Mucosa of rectum (tissue), 2 donors: ENCODE measurements around the gene KLHDC9.
A peak's percentile ranks its signal among the peaks of the same experiment; 100 is the strongest.

Experiments
- H3K27ac ChIP-seq, 2 donors: one replicate each; pipeline ENCODE4 v1.7.0; 2013; ENCODE audit warnings: inconsistent platforms in 2 of 2, low read depth in 2 of 2, low read length in 2 of 2
- H3K27me3 ChIP-seq, 2 donors: one replicate each; pipeline ENCODE4 v1.7.0; 2013; ENCODE audit warnings: low read length in 2 of 2; ENCODE audit not compliant: control insufficient read depth in 2 of 2, insufficient read depth in 2 of 2
- H3K36me3 ChIP-seq, 2 donors: one replicate each; pipeline ENCODE4 v1.7.0; 2013; ENCODE audit warnings: low read length in 2 of 2; ENCODE audit not compliant: control insufficient read depth in 2 of 2, insufficient read depth in 2 of 2
- H3K4me1 ChIP-seq, 2 donors: one replicate each; pipeline ENCODE4 v1.7.0; 2013; ENCODE audit warnings: low read length in 2 of 2, mild to moderate bottlenecking in 1 of 2; ENCODE audit not compliant: control insufficient read depth in 2 of 2, insufficient read depth in 2 of 2
- H3K4me3 ChIP-seq, 2 donors: one replicate each; pipeline ENCODE4 v1.7.0; 2013; ENCODE audit warnings: low read length in 2 of 2
- H3K9ac ChIP-seq, 2 donors: one replicate each; pipeline ENCODE4 v1.7.0; 2013; ENCODE audit warnings: low read length in 2 of 2, low read depth in 1 of 2, mild to moderate bottlenecking in 1 of 2
- H3K9me3 ChIP-seq, 2 donors: one replicate each; pipeline ENCODE4 v1.7.0; 2013; ENCODE audit warnings: low read length in 2 of 2; ENCODE audit not compliant: control insufficient read depth in 2 of 2
- donor health status: healthy.
- donor health status: Normal muscosa, but diverticular disease.

The KLHDC9 gene

DNA sequence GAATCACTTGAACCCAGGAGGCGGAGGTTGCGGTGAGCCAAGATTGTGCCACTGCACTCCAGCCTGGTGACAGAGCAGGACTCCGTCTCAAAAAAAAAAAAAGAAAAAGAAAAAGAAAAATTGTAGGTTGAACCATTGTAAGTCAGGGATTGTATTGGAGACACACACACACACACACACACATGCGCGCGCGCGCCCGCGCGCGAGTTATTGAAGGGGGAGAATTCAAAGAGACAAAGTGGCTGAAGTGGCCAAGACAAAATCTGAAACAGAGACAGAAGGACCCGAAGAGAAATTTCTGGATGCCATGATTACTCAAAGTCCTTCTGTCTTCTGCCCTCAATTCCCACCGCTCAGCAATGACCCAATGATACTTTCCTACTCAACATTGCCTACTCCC, 3.7 kb upstream of the KLHDC9 start:
- no peak overlapping the region for H3K4me3 ChIP-seq
- no peak overlapping the region for H3K9ac ChIP-seq

DNA sequence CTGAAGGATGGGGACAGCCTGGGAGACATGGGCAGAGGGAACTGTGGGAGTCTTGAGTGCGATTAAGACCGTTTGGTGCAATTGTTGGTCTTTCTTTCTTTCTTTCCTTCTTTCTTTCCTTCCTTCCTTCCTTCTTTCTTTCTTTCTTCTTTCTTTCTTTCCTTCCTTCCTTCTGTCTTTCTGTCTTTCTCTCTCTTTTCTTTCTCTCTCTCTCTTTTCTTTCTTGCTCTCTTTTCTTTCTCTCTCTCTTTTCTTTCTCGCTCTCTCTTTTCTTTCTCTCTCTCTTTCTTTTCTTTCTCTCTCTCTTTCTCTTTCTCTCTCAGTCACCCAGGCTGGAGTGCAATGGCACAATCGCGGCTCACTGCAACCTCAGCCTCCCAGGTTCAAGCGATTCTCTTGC, 2.9 kb upstream of the KLHDC9 start:
- H3K27ac ChIP-seq = no peak overlapping the region
- H3K9me3 ChIP-seq = no peaks in the 10 kb centered on the region
- H3K9ac ChIP-seq = no peak overlapping the region
- peaks cover 0 to 3% of the 10 kb centered on the region in 2 donors for H3K36me3 ChIP-seq
- H3K4me1 ChIP-seq = peaks cover 13 to 17% of the 10 kb centered on the region in 2 donors
- H3K4me3 ChIP-seq = no peak overlapping the region
- no peaks in the 10 kb centered on the region for H3K27me3 ChIP-seq

More for the DNA sequence above, 3.7 kb upstream of the KLHDC9 start:
- H3K4me1 ChIP-seq = peaks cover 13 to 20% of the 10 kb centered on the region in 2 donors
- H3K36me3 ChIP-seq = no peaks in the 10 kb centered on the region
- H3K9me3 ChIP-seq = no peaks in the 10 kb centered on the region
- H3K27me3 ChIP-seq = no peaks in the 10 kb centered on the region
- no peak overlapping the region for H3K27ac ChIP-seq

DNA sequence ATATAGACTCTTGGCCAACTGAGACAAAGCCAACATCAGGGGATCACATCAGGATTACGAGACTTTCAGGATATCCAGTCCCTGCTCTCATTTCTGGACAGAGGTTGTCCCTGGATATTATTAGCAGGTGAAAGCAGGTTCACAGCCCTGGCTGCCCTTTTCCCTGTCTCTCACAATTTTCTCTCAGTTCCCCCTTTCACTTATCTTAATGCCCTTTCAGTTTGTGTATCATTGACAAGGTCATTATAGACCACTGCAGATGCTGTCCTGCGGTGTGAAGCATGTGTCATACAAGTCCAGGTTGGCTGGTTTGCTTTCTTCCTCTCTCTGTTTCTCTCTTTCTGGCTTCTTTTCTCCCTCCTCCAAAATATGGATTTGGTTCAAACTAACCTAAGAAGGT, 2.1 kb upstream of the KLHDC9 start:
- no peaks in the 10 kb centered on the region for H3K9me3 ChIP-seq
- peaks cover 3 to 6% of the 10 kb centered on the region in 2 donors for H3K36me3 ChIP-seq
- H3K27me3 ChIP-seq = no peaks in the 10 kb centered on the region
- H3K9ac ChIP-seq = no peak overlapping the region
- no peak overlapping the region for H3K27ac ChIP-seq
- no peak overlapping the region for H3K4me3 ChIP-seq
- peaks cover 13 to 17% of the 10 kb centered on the region in 2 donors for H3K4me1 ChIP-seq

DNA sequence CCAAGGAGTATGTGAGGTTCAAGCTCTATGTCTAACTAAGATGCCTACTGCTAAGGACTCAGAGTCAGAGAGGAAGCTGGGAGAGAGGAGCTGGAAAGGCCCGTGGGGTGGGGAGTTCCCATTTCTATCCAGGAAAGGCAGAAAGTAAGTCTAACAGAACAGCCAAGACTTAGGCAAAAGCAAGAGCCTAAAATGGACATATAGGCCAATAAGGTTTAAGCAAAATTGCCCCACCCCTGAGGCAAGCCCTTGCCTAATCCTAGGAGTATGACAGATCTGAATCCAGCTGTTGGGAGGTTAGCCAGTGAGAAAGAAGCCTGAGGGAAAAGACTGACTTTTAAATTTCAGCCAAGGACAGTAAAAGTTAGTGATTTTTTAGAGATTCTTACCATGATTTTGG, 1.6 kb upstream of the KLHDC9 start:
- Histone ChIP-seq H3K9me3 (no peaks in the 10 kb centered on the region), H3K27ac (no peak overlapping the region), H3K9ac (no peak overlapping the region), H3K4me1 (peaks cover 13 to 17% of the 10 kb centered on the region in 2 donors), H3K4me3 (no peak overlapping the region), H3K27me3 (no peaks in the 10 kb centered on the region), H3K36me3 (peaks cover 4 to 10% of the 10 kb centered on the region in 2 donors)

DNA sequence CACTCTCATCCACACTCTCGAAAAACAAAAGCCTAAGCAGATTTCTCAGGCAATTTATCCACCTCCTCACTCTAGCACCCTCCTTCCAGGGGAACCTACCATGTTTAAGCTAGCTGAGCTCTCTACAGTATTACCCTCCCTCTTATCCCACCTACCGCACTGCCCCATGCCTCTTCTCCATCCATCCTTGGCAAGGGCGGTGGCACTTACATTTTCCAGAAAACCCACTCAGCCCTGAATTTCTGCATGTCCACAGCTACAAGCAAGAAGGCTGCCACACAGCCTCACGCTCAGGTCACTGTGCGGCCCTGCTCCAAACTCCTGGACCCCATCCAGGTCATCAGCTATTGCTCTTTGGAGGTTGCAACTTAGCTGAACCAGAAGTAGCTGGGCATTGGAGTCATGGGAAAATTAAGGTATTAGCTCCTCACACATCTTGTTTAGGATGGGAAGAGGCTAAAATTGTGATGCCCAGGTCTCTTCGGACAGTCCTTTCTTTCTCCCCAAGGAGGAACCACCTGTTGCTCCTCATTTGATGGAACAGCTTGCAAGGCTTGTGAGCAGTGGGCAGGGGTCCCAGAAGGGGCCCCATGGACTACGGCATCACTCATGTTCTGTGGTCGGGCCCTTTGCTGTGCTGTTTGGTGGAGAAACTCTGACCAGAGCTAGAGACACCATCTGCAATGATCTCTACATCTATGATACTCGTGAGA, 1.1 kb downstream of the KLHDC9 start:
- Histone ChIP-seq H3K36me3 (peaks cover 6 to 17% of the 10 kb centered on the region in 2 donors), H3K27me3 (no peaks in the 10 kb centered on the region), H3K9me3 (no peaks in the 10 kb centered on the region), H3K4me3 (peak overlapping the region; percentile 91 to 95), H3K9ac (peak overlapping the region in 1 of 2 donors; percentile 90), H3K4me1 (peaks cover 13 to 17% of the 10 kb centered on the region in 2 donors), H3K27ac (no peak overlapping the region)

DNA sequence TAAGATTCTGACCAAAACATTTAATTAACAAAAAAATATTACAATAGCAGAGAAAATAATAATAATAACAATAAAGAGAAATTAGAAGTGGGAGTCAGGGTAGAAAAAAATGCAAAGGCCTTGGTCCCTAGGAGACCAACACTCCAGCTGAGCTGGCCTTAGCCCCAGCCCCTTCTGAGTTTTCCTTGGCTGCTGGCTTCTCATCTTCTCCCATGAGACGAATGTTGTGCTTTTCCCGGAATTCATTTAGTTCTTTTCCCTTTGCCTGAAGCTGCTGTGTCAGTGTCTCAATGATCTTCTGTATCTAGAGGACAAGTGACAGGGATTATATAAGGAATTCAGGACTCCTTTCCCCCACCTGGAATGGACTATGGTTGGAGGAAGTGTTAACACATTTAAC, 2.4 kb downstream of the KLHDC9 start:
- H3K27me3 ChIP-seq = no peaks in the 10 kb centered on the region
- no peak overlapping the region for H3K9ac ChIP-seq
- no peaks in the 10 kb centered on the region for H3K9me3 ChIP-seq
- no peak overlapping the region for H3K27ac ChIP-seq
- no peak overlapping the region for H3K4me3 ChIP-seq
- H3K4me1 ChIP-seq = peaks cover 13 to 17% of the 10 kb centered on the region in 2 donors
- peaks cover 6 to 17% of the 10 kb centered on the region in 2 donors for H3K36me3 ChIP-seq

DNA sequence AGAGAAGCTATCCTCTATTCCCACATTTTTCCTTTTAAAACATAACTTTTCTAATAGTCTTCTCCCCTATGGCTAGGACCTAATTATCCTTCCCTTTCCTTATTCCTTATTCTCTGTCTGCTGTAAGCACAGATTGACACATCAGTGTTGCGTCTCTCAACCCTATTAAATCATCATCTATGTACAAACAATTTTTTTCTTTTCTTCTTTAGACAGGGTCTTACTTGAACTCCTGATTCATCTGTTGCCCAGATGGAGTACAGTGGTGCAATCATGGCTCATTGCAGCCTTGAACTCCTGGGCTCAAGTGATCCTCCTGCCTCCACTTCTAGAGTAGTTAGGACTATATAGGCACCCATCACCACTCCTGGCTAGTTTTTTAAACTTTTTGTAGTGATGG, 8.3 kb downstream of the KLHDC9 start:
- Histone ChIP-seq H3K27me3 (no peaks in the 10 kb centered on the region), H3K36me3 (peaks cover 3 to 22% of the 10 kb centered on the region in 2 donors), H3K9me3 (no peaks in the 10 kb centered on the region), H3K4me3 (no peak overlapping the region), H3K9ac (no peak overlapping the region), H3K4me1 (no peaks in the 10 kb centered on the region), H3K27ac (no peak overlapping the region)

DNA sequence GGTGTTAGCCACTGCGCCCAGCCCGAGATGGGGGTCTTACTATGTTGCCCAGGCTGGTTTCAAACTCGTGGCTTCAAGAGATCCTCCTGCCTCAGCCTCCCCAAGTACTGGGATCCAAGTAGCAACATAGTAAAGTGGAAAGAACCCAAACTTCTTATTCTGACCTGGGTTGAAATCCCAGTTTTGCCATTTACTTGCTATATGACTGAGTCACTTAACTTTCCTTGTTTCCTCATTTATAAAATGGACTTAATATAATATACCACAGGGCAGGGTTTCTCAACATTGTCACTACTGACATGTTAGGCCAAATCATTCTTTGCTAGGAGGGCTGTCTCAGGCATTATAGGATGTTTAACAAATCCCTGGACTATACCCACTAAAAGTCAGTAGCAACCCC, 13.0 kb downstream of the KLHDC9 start:
- H3K27ac ChIP-seq = no peak overlapping the region
- no peak overlapping the region for H3K4me3 ChIP-seq
- H3K27me3 ChIP-seq = no peaks in the 10 kb centered on the region
- no peaks in the 10 kb centered on the region for H3K9me3 ChIP-seq
- H3K4me1 ChIP-seq = peaks cover 0 to 2% of the 10 kb centered on the region in 2 donors
- H3K36me3 ChIP-seq = peaks cover 0 to 14% of the 10 kb centered on the region in 2 donors
- no peak overlapping the region for H3K9ac ChIP-seq

DNA sequence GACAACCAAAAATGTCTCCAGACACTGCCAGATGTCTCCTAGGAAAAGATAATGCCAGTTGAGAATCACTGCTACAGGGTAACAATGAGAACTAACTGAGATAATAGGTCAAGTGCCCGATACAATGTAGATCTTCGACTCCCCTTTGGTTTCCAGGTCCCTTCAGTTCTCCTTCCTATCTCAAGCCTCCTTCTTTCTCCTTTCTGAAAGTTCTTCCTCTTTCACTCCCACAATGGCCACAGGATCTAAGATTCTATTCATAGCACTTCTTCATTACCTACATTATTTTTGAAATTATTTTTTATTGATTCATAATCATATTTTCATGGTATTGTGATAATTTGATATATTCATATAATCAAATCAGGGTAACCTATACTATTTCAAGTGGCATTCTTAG, 13.4 kb downstream of the KLHDC9 start:
- H3K27ac ChIP-seq = no peak overlapping the region
- no peaks in the 10 kb centered on the region for H3K27me3 ChIP-seq
- H3K4me1 ChIP-seq = peaks cover 2 to 3% of the 10 kb centered on the region in 2 donors
- no peak overlapping the region for H3K4me3 ChIP-seq
- no peak overlapping the region for H3K9ac ChIP-seq
- H3K9me3 ChIP-seq = no peaks in the 10 kb centered on the region
- peaks cover 0 to 14% of the 10 kb centered on the region in 2 donors for H3K36me3 ChIP-seq

DNA sequence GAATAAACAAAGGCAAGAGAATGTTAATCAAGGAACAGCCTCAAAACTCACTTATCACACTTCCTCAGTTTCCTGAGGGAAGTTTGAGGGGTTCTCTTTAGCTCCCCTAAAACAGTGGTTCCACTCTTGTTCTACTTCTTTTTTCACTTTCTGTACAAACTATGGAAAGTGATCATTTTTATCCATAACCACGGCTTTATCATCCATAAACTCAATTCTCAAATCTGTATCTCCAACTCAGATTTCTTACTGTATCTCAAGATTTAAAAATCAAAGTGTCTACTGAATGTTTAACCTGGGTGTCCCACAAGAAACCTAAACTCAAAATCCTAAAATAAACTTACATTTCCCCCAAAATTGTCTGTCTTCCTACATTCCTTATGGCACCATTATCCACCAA, 15.8 kb downstream of the KLHDC9 start:
- no peak overlapping the region for H3K27ac ChIP-seq

More for the DNA sequence above, 15.8 kb downstream of the KLHDC9 start:
- H3K4me1 ChIP-seq = peaks cover 15 to 16% of the 10 kb centered on the region in 2 donors
- peaks cover 0 to 10% of the 10 kb centered on the region in 2 donors for H3K36me3 ChIP-seq
- no peaks in the 10 kb centered on the region for H3K27me3 ChIP-seq
- no peak overlapping the region for H3K4me3 ChIP-seq
- no peaks in the 10 kb centered on the region for H3K9me3 ChIP-seq
- no peak overlapping the region for H3K9ac ChIP-seq
